GM12873 (cell line): ENCODE results near the gene ST14.

Experiments
- TF ChIP-seq, protein P1 (sequence below): IDR thresholded peaks from 2 replicates; pipeline ENCODE4 v1.5.1; 2012; ENCODE audit warnings: low read depth, mild to moderate bottlenecking, moderate library complexity, low read length, control low read depth; ENCODE audit not compliant: insufficient read depth; ENCODE audit errors: missing control alignments

Gene ST14

GRCh38 chr11:130159657-130160497 lies at the start of gene ST14:
Gene ST14, plus strand, starts transcription at chr11:130159782. Its CDS starts 198 bp downstream, at chr11:130159980.
- TF ChIP-seq, protein P1, sequence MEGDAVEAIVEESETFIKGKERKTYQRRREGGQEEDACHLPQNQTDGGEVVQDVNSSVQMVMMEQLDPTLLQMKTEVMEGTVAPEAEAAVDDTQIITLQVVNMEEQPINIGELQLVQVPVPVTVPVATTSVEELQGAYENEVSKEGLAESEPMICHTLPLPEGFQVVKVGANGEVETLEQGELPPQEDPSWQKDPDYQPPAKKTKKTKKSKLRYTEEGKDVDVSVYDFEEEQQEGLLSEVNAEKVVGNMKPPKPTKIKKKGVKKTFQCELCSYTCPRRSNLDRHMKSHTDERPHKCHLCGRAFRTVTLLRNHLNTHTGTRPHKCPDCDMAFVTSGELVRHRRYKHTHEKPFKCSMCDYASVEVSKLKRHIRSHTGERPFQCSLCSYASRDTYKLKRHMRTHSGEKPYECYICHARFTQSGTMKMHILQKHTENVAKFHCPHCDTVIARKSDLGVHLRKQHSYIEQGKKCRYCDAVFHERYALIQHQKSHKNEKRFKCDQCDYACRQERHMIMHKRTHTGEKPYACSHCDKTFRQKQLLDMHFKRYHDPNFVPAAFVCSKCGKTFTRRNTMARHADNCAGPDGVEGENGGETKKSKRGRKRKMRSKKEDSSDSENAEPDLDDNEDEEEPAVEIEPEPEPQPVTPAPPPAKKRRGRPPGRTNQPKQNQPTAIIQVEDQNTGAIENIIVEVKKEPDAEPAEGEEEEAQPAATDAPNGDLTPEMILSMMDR = no peak

DNA sequence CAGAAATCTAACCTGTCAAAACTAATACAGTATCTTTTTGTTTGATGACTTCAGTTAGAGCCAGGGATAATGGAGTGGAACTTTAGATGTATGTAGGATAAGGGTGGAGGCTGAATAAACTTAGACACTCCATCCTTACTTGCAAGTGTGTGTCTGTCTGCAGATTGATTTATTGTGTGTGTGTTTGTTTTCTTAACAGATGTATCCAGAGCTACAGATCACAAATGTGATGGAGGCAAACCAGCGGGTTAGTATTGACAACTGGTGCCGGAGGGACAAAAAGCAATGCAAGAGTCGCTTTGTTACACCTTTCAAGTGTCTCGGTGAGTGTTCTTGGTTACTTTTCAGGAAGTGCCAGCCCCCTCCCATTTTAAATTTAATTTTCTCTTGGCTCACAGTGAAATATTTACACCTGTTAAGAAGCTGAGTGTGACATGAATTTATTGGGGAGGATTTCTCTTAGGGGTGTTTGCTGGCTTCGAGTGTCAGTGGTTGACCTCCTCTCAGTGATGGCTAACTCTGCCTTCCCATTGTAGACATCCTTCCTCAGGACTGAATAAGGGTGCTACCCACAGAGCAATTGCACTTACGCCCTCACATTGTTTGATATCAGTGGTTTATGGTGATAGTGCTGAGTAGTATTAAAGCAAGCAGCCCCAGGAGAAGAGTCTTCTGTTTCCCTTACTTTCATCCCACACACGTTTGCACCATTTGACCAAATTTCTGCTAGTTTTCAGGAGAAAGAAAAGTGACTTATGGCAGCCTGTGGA lies 49.1 kb upstream of the ST14 start:
- TF ChIP-seq, protein P1 = no peak

DNA sequence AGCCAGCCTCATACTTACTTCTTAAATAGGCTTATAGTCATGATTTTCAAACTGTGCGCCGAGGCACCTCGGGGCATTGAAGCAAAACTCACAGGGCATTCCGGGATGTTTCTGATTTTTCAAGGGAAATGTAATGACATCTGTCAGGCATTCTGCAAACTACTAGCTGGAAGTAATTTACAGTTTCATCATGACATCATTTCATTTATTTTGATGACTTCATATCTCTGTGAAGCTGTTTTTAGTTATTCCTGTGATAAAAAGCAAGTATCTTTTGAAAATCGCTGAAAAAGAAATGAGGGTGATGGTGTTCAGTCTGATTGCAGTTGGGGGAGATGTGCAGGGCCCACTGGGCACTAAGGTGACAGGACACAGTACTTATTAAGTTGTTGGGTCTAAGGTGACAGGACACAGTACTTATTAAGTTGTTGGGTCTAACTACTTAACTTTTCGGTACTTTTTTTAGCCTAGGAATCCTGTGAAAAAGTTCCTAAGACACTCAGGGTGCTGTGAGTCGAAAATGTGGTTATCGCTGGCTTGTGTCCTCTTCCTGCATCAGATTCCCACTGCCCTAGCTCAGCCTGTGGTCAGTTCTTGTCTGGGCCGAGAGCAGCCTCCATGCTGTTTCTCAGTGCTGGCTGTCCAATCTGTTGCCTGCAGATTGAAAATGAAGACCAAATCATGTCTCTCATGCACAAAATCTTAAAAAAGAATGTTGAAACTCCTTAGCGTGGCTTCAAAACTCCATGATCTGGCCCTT lies 47.3 kb upstream of the ST14 start:
- TF ChIP-seq, protein P1 = no peak

DNA sequence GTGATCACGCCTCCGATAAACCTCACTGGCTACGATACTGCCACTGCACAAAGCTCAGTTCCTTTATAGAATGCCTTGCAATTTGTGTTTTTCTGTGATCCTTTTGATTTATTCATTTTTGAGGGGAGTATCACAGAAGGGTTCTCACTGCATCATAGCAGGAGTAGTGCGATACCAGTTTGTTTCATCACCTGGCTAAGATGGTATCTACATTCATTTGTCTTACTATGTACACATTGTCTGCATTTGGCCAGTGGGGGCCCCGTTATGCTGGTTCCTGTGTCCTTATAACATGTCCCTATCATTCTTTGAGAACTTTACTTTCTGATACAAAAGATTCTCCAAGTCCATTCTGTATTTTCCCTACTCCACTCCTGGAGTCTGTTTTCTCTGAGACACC lies 45.3 kb upstream of the ST14 start:
- TF ChIP-seq, protein P1 = no peak

- TF ChIP-seq, protein P1 = no peak
These were observed 44.9 kb upstream of the ST14 start for GRCh38 chr11:130114726-130115125.

DNA sequence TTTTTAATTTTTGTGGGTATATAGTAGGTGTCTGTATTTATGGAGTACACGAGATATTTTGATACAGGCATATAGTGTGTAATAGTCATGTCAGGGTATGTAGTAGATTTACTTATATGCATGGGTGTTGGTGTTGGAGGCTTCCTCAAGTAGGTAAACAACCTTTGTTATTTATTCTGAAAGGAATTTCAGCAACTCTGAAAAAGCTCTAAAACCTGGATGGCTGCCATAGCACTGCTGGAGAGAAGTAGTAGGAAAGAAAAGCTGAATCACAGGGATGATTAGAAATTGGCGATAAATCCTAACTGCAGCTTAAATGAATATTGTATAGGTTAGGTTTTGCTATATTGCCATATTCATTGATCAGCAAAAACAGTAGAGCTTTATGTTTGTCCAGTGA lies 44.4 kb upstream of the ST14 start:
- TF ChIP-seq, protein P1 = no peak
